SU-DHL-6 (cell line): Measurements from ENCODE around the gene TMEM52B.

Experiments used
- H2AFZ ChIP-seq: fragments of 200-600 bp; sonication (generic); 2 replicates; pipeline ENCODE4 v1.6.1; 2014; ENCODE audit warnings: low read depth, mild to moderate bottlenecking, moderate library complexity, mixed read lengths, antibody characterized with exemption, low read length; ENCODE audit not compliant: severe bottlenecking
- H3F3A ChIP-seq: fragments of 200-600 bp; shearing (Covaris generic); 2 replicates; pipeline ENCODE4 v1.6.0; 2016; ENCODE audit warnings: antibody characterized with exemption, mild to moderate bottlenecking; ENCODE audit not compliant: insufficient read depth
- H3K27ac ChIP-seq: fragments of 200-600 bp; sonication (generic); 2 replicates; pipeline ENCODE4 v1.5.1; 2016; ENCODE audit warnings: low read depth, mild to moderate bottlenecking, low read length, moderate library complexity, mixed read lengths
- H3K27me3 ChIP-seq: fragments of 200-600 bp; sonication (generic), shearing (Covaris generic); 2 replicates; pipeline ENCODE4 v1.6.0; 2014; ENCODE audit warnings: mild to moderate bottlenecking, low read length
- H3K36me3 ChIP-seq: fragments of 200-600 bp; sonication (generic); 2 replicates; pipeline ENCODE4 v1.6.1; 2014; ENCODE audit warnings: mild to moderate bottlenecking, low read length, mixed read lengths
- H3K4me2 ChIP-seq: fragments of 300-600, 200-600 bp; shearing (Covaris generic), sonication (generic); 2 replicates; pipeline ENCODE4 v1.6.0; 2014; ENCODE audit warnings: low read length, low read depth, mild to moderate bottlenecking; ENCODE audit not compliant: poor library complexity, severe bottlenecking
- H3K4me3 ChIP-seq: fragments of 200-600 bp; sonication (generic); 2 replicates; pipeline ENCODE4 v1.5.1; 2014; ENCODE audit warnings: antibody characterized with exemption, low read length, mild to moderate bottlenecking, mixed read lengths; ENCODE audit not compliant: insufficient read depth, poor library complexity, severe bottlenecking
- H3K79me2 ChIP-seq: fragments of 200-600 bp; sonication (generic); 2 replicates; pipeline ENCODE4 v1.6.1; 2014; ENCODE audit warnings: mild to moderate bottlenecking, low read length, moderate library complexity; ENCODE audit not compliant: insufficient read depth
- H3K9ac ChIP-seq: fragments of 200-600 bp; sonication (generic); 2 replicates; pipeline ENCODE4 v1.7.0; 2014; ENCODE audit warnings: mild to moderate bottlenecking, low read length
- H3K9me2 ChIP-seq: fragments of 200-600 bp; sonication (generic); replicated peaks from 2 replicates; pipeline ENCODE4 v1.6.1; 2014; ENCODE audit warnings: low read length; ENCODE audit not compliant: insufficient read depth
- H3K9me3 ChIP-seq: fragments of 200-600 bp; sonication (generic); 2 replicates; pipeline ENCODE4 v1.6.1; 2014; ENCODE audit warnings: low read length, mixed read lengths; ENCODE audit not compliant: insufficient read depth
- H4K20me1 ChIP-seq: fragments of 200-600 bp; sonication (generic); 2 replicates; pipeline ENCODE4 v1.6.1; 2014; ENCODE audit warnings: low read depth, mild to moderate bottlenecking, antibody characterized with exemption, low read length, moderate library complexity, mixed read lengths
- CTCF ChIP-seq: fragments of 200-600 bp; sonication (generic); IDR thresholded peaks from one replicate; pipeline ENCODE4 v1.5.1; 2017; ENCODE audit warnings: antibody characterized with exemption, mild to moderate bottlenecking, low read length, moderate library complexity; ENCODE audit not compliant: insufficient read depth, poor library complexity, severe bottlenecking
- EZH2phosphoT487 ChIP-seq: fragments of 200-600 bp; sonication (generic), shearing (Covaris generic); conservative IDR thresholded peaks from 2 replicates; pipeline ENCODE4 v1.6.1; 2018; ENCODE audit warnings: mild to moderate bottlenecking, antibody characterized with exemption, low read length, moderate library complexity, mixed read lengths

Gene TMEM52B

GRCh38 chr12:10235761-10236631 is 57.2 kb downstream of the TMEM52B start:
- H4K20me1 ChIP-seq, result no peaks in the 10 kb centered on the region
- H2AFZ ChIP-seq, result no peak overlapping the region
- H3K9me2 ChIP-seq, result no peaks in the 10 kb centered on the region
- no peaks in the 10 kb centered on the region for H3K36me3 ChIP-seq
- H3K27me3 ChIP-seq, result no peaks in the 10 kb centered on the region
- no peak overlapping the region for H3K27ac ChIP-seq
- H3K4me3 ChIP-seq, result no peak overlapping the region
- no peaks in the 10 kb centered on the region for H3K79me2 ChIP-seq
- no peaks in the 10 kb centered on the region for H3K9me3 ChIP-seq
- H3F3A ChIP-seq, result no peaks in the 10 kb centered on the region
- H3K4me2 ChIP-seq, result no peak overlapping the region
- H3K9ac ChIP-seq, result no peak overlapping the region
- TF ChIP-seq EZH2phosphoT487, result no peak
- peak; percentile 46 for TF ChIP-seq CTCF

- Histone ChIP-seq H3K36me3 (no peaks in the 10 kb centered on the region), H3K9me2 (no peaks in the 10 kb centered on the region), H3K9ac (no peak overlapping the region), H2AFZ (no peak overlapping the region), H3K79me2 (no peaks in the 10 kb centered on the region), H3F3A (no peaks in the 10 kb centered on the region), H3K4me2 (no peak overlapping the region), H3K9me3 (no peaks in the 10 kb centered on the region), H3K4me3 (no peak overlapping the region), H4K20me1 (no peaks in the 10 kb centered on the region), H3K27me3 (no peaks in the 10 kb centered on the region), H3K27ac (no peak overlapping the region)
- TF ChIP-seq CTCF (no peak), EZH2phosphoT487 (no peak)
These were observed 57.9 kb downstream of the TMEM52B start for GRCh38 chr12:10236720-10237119.

GRCh38 chr12:10238526-10238925 is 59.7 kb downstream of the TMEM52B start:
- H3K79me2 ChIP-seq, result no peaks in the 10 kb centered on the region
- H3K9ac ChIP-seq, result no peak overlapping the region
- no peaks in the 10 kb centered on the region for H3K36me3 ChIP-seq
- TF ChIP-seq EZH2phosphoT487 (no peak), CTCF (no peak)
- H3K4me3 ChIP-seq, result no peak overlapping the region
- no peaks in the 10 kb centered on the region for H4K20me1 ChIP-seq
- H3F3A ChIP-seq, result no peaks in the 10 kb centered on the region
- H2AFZ ChIP-seq, result no peak overlapping the region
- no peaks in the 10 kb centered on the region for H3K27me3 ChIP-seq
- no peak overlapping the region for H3K27ac ChIP-seq
- H3K4me2 ChIP-seq, result no peak overlapping the region
- H3K9me2 ChIP-seq, result no peaks in the 10 kb centered on the region
- no peaks in the 10 kb centered on the region for H3K9me3 ChIP-seq
